ENCODE results near the gene ELF5.

The ELF5 gene

DNA sequence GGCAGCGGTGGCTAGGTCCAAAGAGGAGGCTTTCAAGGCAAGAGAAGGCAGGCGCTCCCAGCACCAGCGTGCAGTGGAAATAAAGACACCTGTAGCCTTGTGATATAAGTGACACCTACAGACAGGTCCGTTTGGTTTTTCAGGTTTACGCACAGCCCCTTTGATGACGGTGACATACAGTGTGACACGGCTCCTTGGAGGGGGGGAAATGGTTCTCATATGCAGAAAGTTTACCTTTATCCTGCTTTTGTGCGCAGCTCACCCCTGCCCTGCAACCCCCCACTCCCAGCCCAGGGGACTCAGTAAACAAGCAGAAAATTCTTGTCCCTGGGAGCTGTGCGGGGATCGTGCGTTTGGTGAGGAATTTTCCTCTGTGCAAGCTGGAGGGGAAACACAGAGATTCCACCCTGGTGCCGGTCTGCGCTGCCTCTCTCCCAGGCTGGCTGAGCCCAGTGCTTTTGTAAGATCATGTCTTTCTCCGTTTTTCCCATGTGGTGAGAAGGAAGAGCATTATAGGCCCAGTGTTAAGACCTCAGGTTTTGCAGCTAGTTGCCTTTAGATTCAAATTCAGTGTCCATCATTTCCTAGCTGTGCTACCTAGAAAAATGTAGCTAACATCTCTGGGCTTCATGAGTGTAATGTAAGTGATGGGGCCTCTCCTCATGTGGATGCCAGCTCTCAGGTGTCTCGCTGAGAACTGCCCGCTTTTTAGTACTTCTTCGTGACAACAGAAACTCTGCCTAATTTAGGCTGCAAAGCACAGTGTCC lies at the start of gene ELF5:
Gene ELF5 (minus strand): TSS at position 113 of the 768 bp plus-strand sequence. CDS start 8,045 bp downstream, outside the sequence.
- DNase-seq: no peak

DNA sequence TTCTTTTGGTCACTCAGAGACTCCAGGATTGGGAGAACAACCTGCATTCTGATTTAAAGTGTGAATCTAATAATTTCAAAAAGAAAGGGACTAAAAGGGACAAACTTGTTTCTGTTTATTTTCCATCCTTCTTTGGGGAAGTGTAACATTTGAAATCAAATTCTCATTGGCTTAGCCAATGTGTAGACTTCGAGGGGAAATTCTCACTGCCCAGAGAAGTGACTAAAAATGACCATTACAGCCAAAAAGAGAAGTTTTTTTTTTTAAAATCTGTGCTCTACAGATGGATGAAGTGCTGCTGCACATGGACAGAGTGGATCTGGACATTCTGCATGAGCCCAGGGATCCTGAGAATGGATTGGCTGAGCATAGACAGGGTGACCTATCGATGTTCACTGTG lies 49.4 kb upstream of the ELF5 start:
- DNase-seq: no peak

DNA sequence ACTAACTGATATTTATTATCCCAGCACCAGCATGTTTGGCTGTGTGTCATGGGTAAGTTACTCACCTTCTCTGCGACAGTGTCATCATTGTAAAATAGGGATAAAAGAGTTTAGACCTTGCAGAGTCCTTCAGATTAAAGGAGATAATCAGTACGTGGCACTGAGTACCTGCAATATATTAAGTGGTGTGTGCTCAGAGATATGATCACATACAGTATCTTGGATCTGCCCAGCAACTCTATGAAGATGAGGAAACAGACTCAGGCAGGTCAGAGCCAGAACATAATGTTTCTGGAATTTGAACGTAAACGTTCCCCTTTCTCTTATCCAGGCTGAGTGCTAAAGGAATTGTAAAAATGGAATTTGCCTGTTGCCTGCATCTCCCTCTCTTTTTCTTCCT lies 46.9 kb upstream of the ELF5 start:
- DNase-seq: no peak

DNA sequence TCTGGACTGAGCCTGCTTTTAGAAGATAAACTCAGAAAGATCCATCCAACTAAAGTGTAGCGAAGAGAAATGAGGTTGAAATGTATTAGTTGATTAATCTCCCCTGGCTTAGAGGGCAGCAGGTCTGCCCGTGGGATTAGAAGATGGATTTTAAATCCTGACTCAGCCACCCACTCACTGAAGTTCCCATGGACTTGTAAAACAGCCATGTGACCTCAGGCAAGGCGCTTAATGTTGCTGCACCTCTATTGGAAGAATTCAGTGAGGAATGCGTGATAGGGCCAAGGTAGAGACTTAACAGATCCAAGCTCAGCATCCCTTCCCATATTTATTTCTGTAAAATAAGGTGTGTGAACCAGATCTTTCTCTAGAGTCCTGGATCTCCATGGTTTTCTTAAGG lies 45.1 kb upstream of the ELF5 start:
- DNase-seq: no peak

DNA sequence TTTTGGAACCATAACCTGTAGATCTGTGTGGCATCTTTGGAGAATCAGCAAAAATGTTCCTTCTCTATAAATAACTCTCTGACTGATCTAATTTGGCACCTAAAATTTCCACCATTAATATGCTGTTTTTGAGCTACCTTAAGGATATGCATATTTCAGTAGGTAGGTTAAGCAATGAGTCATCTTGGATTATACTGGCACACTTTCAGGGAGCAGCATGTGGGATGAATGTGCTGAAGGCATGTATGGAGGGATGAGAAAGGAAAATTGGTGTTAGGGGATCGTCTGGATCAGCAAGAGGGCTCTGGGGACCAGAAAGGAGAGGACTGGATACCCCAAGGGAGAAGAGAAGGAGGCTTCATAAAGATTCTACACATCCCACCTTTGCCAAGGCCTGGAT lies 44.6 kb upstream of the ELF5 start:
- DNase-seq: no peak

DNA sequence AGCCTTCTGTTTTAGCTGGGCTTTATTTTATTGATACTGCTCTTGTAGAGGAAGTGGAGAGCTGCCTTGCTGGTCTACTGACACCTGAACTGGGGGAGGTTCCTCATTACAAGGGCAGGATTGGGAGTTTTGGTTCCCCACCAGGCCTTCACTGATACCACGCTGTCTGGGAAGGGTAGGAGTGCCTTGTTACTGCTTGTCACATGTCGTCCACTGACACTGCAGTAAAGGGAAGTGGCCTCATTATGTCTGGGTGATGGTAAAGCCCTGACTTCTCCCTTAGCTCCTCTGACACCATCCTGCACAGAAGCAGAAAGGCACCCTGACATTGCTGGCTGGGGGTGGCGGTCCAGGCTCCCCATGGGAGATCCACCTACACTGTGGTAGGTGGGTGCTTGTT lies 38.7 kb upstream of the ELF5 start:
- no peak for DNase-seq

DNA sequence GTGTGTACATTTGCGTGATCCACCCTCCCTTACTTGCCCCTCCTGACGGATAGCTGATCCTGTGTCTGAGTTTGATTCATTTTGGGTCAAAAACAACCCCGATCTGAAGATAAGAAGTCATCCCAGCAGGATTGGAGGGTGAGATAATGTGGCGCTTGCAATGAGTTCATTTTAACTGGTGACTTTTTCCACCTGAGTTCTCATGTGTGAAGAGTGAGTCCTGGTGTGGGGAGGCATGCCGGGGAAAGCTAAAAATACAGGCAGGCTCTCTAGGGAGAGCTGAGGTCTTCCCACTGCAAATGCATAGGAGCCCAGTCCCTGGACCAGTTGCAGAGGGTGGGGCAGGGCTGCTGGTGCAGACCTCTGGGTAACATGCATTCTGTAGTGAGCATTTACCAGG lies 35.7 kb upstream of the ELF5 start:
- DNase-seq: no peak

DNA sequence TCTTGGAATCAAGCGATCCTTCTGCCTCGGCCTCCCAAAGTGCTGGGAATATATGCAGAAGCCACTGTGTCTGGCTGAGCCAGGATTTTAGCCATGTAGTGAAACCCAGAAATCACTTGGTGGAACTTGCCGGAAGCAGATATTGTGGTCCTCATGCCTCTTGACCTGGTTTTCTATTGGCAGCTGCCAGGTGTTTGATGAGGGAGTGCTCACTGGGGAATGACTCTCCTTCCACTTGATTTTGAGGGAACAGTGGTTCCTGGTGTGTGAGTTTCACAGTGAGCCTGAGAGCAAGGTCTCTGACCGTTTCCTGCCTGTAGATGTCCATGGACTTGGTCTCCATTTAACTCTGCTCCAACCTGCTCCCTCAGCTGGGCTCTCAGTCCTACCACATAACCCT lies 34.7 kb upstream of the ELF5 start:
- no peak for DNase-seq

DNA sequence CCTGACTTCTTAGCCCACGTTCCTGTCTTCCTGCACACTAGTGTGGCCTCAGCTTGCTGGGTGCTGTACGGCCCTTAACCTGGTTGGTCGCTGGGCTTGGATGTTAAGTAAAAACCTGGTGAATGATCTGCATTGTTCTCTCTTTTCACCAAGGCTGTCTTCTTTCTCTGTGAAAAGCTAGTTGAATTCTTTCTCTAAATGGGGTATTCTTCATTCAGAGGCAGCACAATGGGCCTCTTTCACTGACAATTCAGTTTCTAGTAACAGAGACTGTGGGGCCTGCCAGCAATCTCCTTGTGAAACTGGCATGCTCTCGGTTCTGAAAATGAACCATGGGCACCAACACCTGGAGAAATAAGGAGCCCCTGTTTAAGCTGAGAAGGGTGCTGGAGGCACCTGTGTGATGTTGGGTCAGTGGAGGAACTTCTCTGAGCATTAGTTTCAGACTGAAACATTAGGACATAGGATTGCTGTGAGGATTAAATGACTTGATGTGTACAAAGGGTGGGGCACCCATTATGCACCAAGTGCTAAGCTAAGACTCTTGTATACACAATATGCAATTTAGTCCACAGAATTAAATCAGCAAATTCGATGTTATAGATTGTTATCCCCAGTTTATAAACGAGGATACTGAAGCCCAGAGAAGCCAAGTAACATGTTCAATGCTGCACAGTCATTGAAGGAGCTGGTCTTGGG lies 33.1 kb upstream of the ELF5 start:
- DNase-seq: no peak

DNA sequence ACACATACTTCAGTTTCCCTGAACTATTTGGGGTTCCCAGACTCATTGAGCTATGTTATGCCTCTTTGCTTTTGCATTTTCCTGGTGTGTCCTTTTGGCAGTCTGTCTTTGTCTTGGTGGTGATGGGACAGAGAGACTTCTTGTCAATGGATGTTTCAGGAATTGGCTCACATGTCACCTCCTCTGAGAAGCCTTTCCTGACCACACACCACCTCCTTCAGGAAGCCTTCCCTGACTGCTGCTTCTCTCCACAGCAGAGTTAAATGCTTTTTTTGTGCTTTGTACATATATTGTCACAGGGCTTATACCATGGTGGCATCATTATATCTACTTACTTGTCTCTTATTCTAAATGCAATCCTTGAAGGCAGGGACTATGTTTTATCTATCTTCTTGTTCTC lies 28.5 kb upstream of the ELF5 start:
- DNase-seq: no peak

DNA sequence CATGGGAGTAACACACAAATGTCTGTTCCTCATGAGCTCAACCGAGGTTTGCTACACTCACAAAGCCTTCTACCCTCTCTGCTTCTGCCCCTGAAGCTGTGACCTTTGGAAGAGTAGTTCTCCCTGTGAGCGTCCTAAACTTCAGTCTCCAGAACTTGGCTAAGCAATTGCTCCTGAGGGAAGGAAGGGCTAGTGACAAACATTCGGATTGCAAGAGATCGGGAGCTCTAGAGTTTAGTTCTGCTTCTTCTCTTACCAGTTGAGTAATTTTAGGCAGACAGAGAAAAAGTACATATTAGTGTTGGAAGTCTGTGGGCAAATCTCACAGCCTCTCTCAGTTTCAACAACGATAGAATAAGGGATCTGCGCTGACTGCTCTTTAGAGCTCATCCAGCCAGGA lies 27.3 kb upstream of the ELF5 start:
- no peak for DNase-seq

DNA sequence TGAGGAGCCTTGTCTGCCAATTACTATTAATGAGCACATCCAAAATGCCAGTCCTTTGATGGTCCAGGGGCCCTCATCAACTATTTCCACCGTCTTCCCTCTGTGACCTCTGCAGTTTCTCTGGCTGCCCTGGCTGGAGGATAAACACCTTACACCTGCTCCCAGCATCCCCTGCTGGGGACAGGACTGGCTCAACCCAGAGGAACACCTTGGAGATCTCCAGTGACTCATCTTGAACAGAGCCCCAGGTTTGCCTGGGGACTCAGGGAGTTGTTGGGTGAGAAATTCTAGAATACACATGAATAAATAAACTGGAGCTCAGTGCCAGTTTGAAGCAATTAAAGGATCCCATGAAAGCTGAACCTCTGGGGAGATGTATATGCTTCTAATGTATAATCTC lies 24.0 kb upstream of the ELF5 start:
- DNase-seq: no peak

DNA sequence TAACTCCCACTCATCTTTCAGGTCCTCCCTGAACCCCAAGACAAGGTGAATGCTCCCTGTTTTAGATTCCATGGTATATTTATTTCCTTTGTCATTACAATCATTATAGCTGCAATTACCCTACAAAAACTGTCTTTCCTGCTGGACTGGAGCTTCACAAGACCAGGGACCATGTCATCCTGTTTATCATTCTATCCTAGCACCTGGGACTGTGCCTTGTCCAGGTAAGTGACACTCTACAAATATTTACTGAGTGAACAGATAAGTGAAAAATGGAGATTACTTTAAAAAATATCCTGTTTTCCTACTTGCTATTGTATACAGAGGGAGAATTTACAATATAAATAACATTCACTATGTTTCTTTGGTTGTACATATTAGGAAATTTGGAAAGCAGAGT lies 22.5 kb upstream of the ELF5 start:
- DNase-seq: no peak

DNA sequence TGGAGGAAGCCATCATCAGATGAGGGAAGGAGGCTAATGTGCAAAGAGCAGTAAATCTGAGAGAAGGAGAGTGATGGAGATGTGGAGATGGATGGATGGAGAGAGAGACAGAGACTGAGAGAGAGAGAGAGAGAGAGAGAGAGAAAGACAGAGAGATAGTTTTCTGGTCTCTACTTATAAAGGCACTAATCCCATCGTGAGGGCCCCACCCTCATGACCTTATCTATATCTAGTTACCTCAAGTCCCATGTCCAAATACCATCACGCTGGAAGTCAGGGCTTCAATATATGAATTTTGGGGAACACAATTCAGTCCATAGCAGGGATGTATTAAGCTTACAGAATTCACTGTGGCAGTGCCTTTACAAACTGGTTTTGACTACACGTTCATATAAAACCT lies 21.2 kb upstream of the ELF5 start:
- no peak for DNase-seq

DNA sequence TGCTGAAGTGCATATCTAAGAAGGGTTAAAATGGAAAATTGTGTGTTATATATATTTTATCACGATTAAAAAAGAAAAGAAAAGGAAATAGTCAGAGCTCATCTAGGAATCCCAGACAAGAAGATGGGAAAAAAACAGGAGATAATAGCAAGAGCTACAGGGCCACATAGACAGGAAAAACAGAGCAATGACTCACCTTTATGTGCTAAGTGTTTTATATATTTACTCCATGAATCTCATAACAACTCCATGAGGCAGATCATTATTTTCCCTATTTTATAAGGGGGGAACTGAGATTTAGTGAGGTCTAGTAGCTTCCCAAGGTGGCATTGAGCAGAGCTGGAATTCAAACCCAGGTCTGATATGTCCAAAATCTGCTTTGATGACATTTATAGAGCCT lies 18.1 kb upstream of the ELF5 start:
- no peak for DNase-seq

DNA sequence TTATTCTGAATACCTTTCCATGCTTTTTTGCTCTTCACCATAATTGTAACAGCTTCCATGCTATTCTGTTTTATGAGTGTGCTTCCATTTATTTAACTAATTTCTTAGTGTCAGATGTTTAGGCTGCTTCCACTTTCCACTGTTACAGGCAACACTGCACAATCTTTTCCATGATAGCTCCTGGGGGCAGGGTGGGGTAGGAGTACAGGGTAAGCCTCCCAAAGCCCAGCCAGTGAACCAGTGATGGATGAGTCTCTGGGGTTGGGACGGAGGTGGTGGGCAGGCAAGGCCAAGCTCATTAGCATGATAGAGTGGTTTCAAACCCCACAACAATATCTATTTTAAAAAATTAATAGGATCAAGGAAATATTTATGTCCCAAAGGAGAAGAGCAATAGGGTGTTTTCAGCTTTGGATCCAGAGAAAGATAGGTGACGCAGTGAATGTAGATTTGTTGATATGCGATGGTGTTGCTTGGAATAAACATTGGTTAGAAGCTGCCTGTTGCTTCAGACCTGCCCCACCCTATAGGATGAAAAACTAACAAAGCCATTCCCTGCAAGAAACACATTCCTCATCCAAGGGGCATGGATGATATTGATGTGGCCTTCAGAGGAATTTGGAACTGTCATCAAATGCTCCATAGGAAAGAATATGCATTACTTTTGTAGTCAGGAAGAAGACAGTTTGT lies 17.1 kb upstream of the ELF5 start:
- no peak for DNase-seq

DNA sequence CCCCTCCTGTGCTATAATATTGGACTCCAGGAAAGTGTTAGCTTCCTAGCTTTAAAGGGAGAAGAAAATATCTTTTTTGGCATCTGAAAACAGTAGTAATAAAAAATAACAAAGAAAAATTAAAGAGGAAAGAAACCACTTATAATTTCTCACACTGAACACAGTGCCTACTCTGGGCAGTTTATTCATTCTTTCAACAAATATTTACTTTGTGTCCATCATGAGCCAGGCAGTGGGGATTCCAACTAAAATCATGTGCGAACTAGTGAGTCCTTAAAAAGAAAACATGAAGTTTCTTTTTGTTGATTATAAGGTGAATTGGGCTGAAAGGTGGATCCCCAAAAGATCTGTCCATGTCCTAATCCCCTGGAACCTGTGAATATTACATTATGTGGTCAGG lies 16.0 kb upstream of the ELF5 start:
- DNase-seq: no peak

DNA sequence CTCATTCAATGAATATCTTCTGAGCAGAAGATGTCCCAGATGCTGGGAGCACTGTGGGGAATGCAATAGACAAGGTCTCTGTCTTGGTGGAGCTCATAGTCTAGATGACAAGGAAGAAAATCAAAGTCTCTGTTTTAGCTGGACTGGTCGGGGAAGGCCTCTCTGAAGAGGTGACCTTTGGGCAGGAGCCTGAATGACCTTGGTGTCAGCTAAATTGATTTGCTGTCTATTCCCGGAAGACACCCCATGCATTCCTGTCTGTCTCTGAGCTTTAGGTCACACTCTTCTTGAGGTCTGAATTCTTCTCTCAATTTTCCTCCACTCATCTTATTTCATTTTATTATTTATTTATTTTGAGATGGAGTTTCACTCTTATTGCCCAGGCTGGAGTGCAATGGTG lies 14.5 kb upstream of the ELF5 start:
- no peak for DNase-seq

DNA sequence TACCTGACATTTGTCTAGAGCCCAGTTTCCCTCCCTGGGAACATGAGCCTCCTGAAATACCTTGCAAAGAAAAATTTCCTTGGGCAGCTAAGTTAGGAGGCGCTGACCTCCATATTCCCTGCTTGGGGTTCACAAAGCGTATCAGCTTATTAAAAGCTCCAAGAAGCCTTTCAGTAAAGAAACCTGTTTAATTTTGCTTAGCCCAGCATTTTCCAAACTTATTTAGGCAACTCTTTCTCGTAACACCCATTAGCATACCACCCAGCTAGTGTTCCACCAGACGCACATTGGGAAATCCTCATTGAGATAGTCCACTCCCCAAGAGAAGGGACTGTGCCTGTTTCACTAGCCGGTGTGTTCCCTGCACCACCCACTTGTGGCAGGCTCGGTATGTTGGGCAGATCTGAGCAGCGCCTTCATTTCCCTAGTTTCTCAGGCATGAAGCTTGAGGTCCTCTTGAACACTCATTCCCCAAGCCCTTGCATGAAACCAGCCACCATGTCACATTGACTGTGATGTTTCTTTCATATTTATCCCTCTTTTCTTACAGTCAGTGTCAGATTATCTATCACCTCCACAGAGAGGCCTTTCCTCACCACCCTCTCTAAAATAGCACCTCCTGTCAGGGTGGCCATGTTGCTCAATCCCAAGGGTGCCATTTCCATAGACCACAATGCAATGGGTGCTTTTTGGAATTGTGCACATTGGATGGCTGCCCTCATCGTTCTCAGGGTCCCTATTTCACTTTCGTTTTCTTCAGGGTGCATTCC lies 12.5 kb upstream of the ELF5 start:
- DNase-seq: no peak

DNA sequence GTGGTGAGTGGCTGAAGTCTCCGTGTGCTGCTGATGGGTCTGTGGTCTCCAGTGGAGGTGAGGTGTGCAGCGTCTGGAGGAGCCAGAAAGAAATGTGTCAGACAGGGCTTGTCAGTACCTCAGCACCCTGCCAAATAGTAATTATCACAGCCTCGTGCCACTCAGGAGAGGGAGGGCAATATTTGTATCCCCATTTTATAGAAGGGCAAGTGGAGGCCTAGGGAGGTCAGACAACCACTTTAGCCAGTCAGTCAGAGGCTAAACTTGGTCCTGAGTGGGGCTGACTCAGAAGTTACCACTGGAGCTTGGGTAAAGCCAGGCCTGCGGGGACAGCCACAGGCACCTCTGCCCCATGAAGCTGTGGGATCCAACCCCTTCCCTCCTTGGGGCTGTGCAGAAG lies 11.5 kb upstream of the ELF5 start:
- no peak for DNase-seq

DNA sequence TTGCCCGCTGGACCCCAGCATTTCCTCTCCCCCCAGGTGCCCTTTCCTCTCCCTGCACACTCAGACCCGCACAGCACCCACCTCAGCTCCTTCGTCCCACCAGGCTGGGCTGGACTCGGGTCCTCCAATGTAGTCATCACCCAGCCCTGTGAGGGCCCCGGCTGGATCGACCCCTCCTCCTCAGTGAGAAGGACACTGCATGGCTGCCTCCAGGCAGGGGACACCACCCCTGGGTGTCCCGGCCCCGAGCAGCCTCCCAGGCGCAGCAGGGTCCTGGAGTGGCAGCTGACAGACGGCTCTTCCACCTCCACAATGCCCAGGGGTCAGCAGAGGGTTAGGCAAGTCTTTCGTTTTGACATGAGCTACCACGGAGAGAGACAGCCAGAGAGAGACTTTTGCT lies 11.1 kb upstream of the ELF5 start:
- DNase-seq: no peak

DNA sequence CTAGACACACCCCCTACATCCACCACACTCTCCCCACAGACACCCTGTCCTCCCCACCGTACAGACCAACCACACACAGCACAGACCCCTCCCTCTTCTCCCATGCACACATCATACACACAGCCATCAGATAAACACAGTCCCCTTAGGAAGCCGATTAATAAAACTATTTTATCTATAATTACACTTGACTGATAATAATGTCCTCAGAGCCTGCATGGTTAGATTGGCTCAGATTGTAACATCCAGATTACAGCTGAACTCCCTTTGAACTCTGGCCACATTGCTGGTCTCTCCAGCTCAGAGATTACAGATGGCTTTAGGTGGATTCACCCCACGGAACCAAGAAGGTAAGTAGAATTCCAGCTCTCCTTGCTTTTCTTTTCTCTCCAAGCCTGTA lies 9.5 kb upstream of the ELF5 start:
- no peak for DNase-seq

DNA sequence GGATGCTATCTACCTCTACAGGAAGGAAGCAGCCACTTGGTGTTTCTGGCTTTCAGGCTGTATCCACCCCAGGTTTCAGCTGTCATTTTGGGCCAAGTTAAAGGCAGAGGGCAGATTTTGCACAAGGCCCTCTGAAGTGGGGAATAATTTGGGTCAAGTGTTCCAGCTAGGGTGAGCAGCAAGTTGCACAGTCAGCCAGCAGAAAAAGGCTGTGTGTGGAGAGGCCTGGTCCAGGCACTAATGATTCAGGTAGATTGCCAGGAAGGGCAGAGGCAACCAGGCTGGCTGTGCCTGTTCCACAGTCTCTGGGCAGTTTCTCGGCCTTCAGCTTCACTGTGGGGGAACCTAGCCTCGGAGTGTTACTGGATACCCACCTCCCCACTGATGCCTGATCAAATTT lies 8.6 kb upstream of the ELF5 start:
- no peak for DNase-seq

DNA sequence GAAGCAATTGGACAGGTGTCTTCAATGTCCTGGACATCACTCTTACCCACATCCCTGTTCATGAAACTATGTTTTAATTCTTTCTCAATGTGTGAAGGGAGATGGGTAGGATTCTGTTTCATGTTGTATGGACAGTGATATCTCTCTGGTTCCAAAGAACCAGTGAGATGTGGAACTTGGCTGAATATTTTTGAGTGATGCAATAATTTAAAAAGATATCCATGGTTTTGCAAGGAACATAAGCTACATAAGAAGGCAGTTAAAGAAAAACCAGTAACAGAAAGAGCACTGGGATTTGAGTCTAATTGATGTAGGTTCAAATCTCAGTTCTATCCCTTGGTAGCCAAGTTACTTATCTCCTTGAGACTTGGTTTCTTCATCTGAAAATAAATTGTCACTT lies 7.7 kb upstream of the ELF5 start:
- DNase-seq: no peak
